Right cardiac atrium (tissue), 5 donors: ENCODE measurements around the gene ANKMY1. TPM values are rescaled to one million over a fixed set of nuclear protein-coding genes. Genes with fewer than 3 reads are reported as not detected.
"Not testable (repeated sequence)": the region's sequence is repeated elsewhere in the genome, so short reads cannot be mapped to it uniquely, and the experiment has no call there.

Experiments used
- ATAC-seq, 2 donors: fragments of 200-7000 bp; cut with Tn5 transposase; one replicate each; pipeline versions ENCODE4 v1.8.0 to v1.9.1; 2020; ENCODE audit warnings: moderate library complexity in 2 of 2, mild to moderate bottlenecking in 1 of 2
- DNase-seq, 3 donors: peaks; one replicate each; pipeline ENCODE4 v3.0.0-alpha.2; 2020
- H3K27ac ChIP-seq: one replicate; pipeline ENCODE4 v1.5.1; 2013; ENCODE audit warnings: mild to moderate bottlenecking, low read length, control low read depth, moderate library complexity
- H3K27me3 ChIP-seq: one replicate; pipeline ENCODE4 v1.6.1; 2013; ENCODE audit not compliant: control insufficient read depth, insufficient read depth
- H3K4me1 ChIP-seq: one replicate; pipeline ENCODE4 v1.6.1; 2013; ENCODE audit warnings: low read length; ENCODE audit not compliant: control insufficient read depth, insufficient read depth
- H3K4me3 ChIP-seq: one replicate; pipeline ENCODE4 v1.5.1; 2013; ENCODE audit warnings: low read length, control low read depth
- H3K9me3 ChIP-seq: one replicate; pipeline ENCODE4 v1.6.1; 2013; ENCODE audit warnings: low read length; ENCODE audit not compliant: control insufficient read depth
- WGBS: extraction: QIAGEN DNeasy Blood & Tissue Kit; methylation state at CpG from one replicate; pipeline ENCODE4 v1.1.7; 2013; 5-methylcytosine and 5-hydroxymethylcytosine counted together
- intact Hi-C, 4 donors: fragments of 100-400 bp; cut with DNase I; formaldehyde crosslinking; loops; one replicate each; pipeline versions ENCODE4 v1.11.0 to v1.14.0; 2022 to 2023
- polyA plus RNA-seq: library from polyadenylated mRNA; stranded (reverse); fragments of 200-250 nt; gene quantifications from one replicate; pipeline ENCODE4 v1.2.3, GENCODE V29; 2013
- total RNA-seq, 4 donors: library from RNA; stranded (reverse); fragmentation: NEBNext Ultra II Directional; extraction: Animal tissue kit (Norgen Biotek cat#: 25700); gene quantifications; one replicate each; pipeline ENCODE4 v1.2.1, GENCODE V29; 2021
- donor health status: healthy with polysubstance abuse.
- donor health status: DM: no; HTN: yes; CAD: no.
- donor health status: DM: no; HTN: no; CAD: no.
- donor health status: DM: no; HTN: yes; CAD: no; lungs with severe emphysema.
- donor health status: DM: yes; HTN: yes; CAD: no.

Gene ANKMY1
- total and polyA plus RNA-seq, 5 donors = 3.5 to 8.0 (median 7.6) TPM

GRCh38 chr2:240503848-240504247 lies 53.9 kb downstream of the ANKMY1 start:
- Histone ChIP-seq H3K9me3 (no peaks in the 10 kb centered on the region), H3K4me1 (no peaks in the 10 kb centered on the region), H3K4me3 (no peak overlapping the region), H3K27ac (no peak overlapping the region), H3K27me3 (no peaks in the 10 kb centered on the region)
- intact Hi-C loops = no loop called here
- ATAC-seq (no peak), DNase-seq (no peak)
- 96% methylated on average over 7 of the region's 7 CpGs for WGBS

GRCh38 chr2:240503375-240503774 lies 54.4 kb downstream of the ANKMY1 start:
- WGBS = 95% methylated on average over 9 of the region's 9 CpGs
- intact Hi-C loops = no loop called here
- DNase-seq (no peak), ATAC-seq (no peak)
- H3K27ac ChIP-seq = no peak overlapping the region
- no peaks in the 10 kb centered on the region for H3K27me3 ChIP-seq
- no peaks in the 10 kb centered on the region for H3K9me3 ChIP-seq
- no peaks in the 10 kb centered on the region for H3K4me1 ChIP-seq
- H3K4me3 ChIP-seq = no peak overlapping the region

- DNase-seq = no peak
- no peak for ATAC-seq
- Histone ChIP-seq H3K4me1 (no peaks in the 10 kb centered on the region), H3K9me3 (no peaks in the 10 kb centered on the region), H3K4me3 (no peak overlapping the region), H3K27ac (no peak overlapping the region), H3K27me3 (no peaks in the 10 kb centered on the region)
- 83% methylated on average over 14 of the region's 14 CpGs for WGBS
- intact Hi-C loops = no loop called here
Observed at GRCh38 chr2:240502430-240503121, 55.2 kb downstream of the ANKMY1 start.

- intact Hi-C loops = no loop called here
- no peak for ATAC-seq
- no peaks in the 10 kb centered on the region for H3K9me3 ChIP-seq
- no peak overlapping the region for H3K27ac ChIP-seq
- WGBS = 87% methylated on average over 5 of the region's 5 CpGs
- no peaks in the 10 kb centered on the region for H3K27me3 ChIP-seq
- H3K4me1 ChIP-seq = no peaks in the 10 kb centered on the region
- no peak for DNase-seq
- no peak overlapping the region for H3K4me3 ChIP-seq
Observed at GRCh38 chr2:240502059-240502429, 55.7 kb downstream of the ANKMY1 start.

GRCh38 chr2:240501531-240501991 lies 56.2 kb downstream of the ANKMY1 start:
- no peaks in the 10 kb centered on the region for H3K27me3 ChIP-seq
- no peaks in the 10 kb centered on the region for H3K9me3 ChIP-seq
- no peak overlapping the region for H3K27ac ChIP-seq
- 92% methylated on average over 13 of the region's 13 CpGs for WGBS
- H3K4me1 ChIP-seq = no peaks in the 10 kb centered on the region
- intact Hi-C loops = no loop called here
- no peak for DNase-seq
- no peak for ATAC-seq
- H3K4me3 ChIP-seq = no peak overlapping the region

GRCh38 chr2:240500561-240501423 lies 57.0 kb downstream of the ANKMY1 start:
- DNase-seq (no peak), ATAC-seq (no peak)
- intact Hi-C loops = no loop called here
- Histone ChIP-seq H3K9me3 (no peaks in the 10 kb centered on the region), H3K4me3 (no peak overlapping the region), H3K4me1 (no peaks in the 10 kb centered on the region), H3K27ac (no peak overlapping the region), H3K27me3 (no peaks in the 10 kb centered on the region)
- WGBS = 93% methylated on average over 24 of the region's 24 CpGs

- 94% methylated on average over 32 of the region's 32 CpGs for WGBS
- intact Hi-C loops = no loop called here
- peak in 1 of 3 donors; percentile 44 for DNase-seq
- H3K4me1 ChIP-seq = no peaks in the 10 kb centered on the region
- no peaks in the 10 kb centered on the region for H3K27me3 ChIP-seq
- peak; percentile 9 to 30 for ATAC-seq
- H3K4me3 ChIP-seq = no peak overlapping the region
- H3K9me3 ChIP-seq = no peaks in the 10 kb centered on the region
- H3K27ac ChIP-seq = no peak overlapping the region
Observed at GRCh38 chr2:240499309-240500301, 58.2 kb downstream of the ANKMY1 start.

GRCh38 chr2:240498958-240499260 lies 58.9 kb downstream of the ANKMY1 start:
- intact Hi-C loops = no loop called here
- Histone ChIP-seq H3K4me1 (no peaks in the 10 kb centered on the region), H3K27ac (no peak overlapping the region), H3K4me3 (no peak overlapping the region), H3K27me3 (no peaks in the 10 kb centered on the region), H3K9me3 (no peaks in the 10 kb centered on the region)
- ATAC-seq = no peak
- no peak for DNase-seq
- 96% methylated on average over 9 of the region's 9 CpGs for WGBS

- no peak for DNase-seq
- intact Hi-C loops = no loop called here
- ATAC-seq = no peak
- Histone ChIP-seq H3K4me1 (no peaks in the 10 kb centered on the region), H3K4me3 (no peak overlapping the region), H3K9me3 (no peaks in the 10 kb centered on the region), H3K27ac (no peak overlapping the region), H3K27me3 (no peaks in the 10 kb centered on the region)
- 90% methylated on average over 13 of the region's 13 CpGs for WGBS
Observed at GRCh38 chr2:240498171-240498957, 59.4 kb downstream of the ANKMY1 start.

- intact Hi-C loops, H3K4me1 ChIP-seq, H3K4me3 ChIP-seq, H3K27ac ChIP-seq, DNase-seq, ATAC-seq, H3K9me3 ChIP-seq, H3K27me3 ChIP-seq: not testable (repeated sequence)
- 97% methylated on average over 7 of the region's 7 CpGs for WGBS
Observed at GRCh38 chr2:240497082-240497481, 60.7 kb downstream of the ANKMY1 start.
